Stimulated activated CD4-positive, alpha-beta T cell treated with anti-CD3 and anti-CD28 coated beads, TNF-alpha, amount 100 ng/mL, for 24 hours (primary cell): ENCODE results near the gene EVA1C.
"Not testable (repeated sequence)": the region's sequence is repeated elsewhere in the genome, so short reads cannot be mapped to it uniquely, and the experiment has no call there.

ENCODE experiments used
- DNase-seq, 3 experiments: peaks; one replicate each; pipeline ENCODE4 v3.0.0-alpha.2; 2020; ENCODE audit warnings: low read depth in 3 of 3

EVA1C gene

DNA sequence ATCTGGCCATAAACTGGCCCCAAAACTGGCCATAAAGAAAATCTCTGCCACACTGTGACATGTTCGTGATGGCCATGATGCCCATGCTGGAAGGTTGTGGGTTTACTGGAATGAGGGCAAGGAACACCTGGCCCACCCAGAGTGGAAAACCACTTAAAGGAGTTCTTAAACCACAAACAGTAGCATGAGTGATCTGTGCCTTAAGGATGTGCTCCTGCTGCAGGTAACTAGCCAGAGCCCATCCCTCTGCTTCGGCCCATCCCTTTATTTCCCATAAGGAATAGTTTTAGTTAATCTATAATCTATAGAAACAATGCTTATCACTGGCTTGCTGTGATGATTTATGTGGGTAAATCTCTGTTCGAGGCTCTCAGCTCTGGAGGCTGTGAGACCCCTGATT, 50.1 kb downstream of the EVA1C start:
- not testable (repeated sequence) for DNase-seq

DNA sequence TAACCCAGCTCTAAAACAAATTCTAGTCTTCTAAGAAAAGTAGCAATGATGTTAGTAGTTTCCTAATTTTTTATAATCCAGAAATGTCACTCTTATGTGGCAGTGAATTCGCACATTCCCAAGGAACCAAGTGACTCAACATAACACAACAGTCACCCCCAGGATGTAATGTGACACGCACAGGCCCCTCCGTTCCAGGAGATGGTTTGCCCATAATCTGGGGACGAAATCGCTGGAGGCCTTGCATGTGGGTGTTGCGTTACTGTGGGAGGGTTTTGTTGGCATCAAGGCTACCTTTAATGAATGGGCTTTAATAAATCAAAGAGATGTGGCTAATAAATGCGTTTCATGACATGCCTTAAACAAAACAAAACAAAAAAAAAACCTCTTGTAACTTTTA, 50.9 kb downstream of the EVA1C start:
- no peak for DNase-seq

DNA sequence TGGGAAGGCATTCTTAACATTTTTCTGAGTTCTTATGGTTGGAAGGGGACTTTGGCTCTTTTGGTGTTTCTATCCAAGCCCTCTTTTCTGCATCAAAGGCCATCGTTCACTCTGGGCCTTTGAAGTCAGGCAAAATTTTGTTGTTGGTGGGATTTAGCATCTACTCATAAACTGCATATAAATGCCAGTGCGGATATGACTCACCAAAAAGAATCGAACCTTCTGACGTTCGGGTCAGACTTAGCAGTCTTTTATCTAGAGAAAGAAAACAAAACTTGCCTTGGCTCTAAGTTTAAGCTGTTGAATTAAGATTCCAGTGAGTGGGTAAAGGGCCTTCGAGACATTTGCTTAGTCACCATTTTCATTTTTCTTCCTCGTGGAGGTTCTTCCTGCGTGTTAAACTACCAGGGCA, 51.4 kb downstream of the EVA1C start:
- no peak for DNase-seq

DNA sequence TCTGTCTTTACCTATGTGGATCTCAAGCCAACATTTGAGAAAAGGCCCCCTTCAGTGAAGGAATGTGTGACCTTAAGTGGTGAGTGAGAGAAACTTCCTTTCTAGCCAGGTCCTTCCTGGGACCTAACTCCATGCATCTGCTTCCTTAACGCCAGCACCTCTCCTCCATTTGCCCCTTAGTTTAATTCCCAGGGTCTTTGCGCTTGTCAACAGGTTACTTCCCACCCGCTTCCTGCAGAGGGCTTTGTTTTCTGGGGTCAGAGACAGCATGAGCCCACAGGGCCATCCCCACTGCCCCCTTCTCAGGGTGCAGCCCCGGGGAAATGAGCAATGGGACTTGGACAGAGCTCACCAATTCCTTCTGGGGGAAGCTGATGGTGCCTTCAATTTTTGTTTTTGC, 54.8 kb downstream of the EVA1C start:
- no peak for DNase-seq

DNA sequence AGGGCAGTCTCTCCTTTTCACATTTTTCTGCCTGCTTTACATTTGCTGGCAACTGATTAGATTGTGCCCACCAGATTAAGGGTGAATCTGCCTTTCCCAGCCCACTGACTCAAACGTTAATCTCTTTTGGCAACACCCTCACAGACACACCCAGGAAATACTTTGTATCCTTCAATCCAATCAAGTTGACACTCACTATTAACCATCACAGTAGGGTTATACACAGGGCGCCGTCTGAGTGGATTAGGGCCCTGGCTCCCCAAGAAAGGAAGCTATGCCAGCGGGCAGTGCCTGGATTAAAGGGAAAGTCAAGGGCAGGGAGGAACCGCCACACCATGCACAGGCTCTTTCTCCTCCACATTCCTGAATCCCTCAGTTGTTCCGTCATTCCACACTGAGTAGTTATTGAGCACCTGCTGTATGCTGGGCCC, 56.2 kb downstream of the EVA1C start:
- no peak for DNase-seq

DNA sequence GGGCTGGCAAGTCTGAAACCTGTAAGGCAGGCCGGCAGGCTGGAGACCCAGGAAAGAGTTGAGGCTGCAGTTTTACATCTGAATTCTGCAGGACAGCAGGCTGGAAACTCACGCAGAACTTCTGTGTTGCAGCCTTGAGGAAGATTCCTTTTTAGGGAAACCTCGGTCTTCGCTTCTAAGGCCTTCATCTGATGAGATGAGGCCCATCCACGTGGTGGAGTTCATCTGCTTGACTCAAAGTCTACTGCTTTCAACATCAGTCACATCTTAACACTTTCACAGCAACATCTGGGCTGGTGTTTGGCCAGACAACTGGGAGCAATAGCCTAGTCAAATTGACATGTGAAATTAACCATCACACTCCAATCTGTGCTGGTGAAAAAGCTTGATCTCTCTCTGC, 57.1 kb downstream of the EVA1C start:
- DNase-seq, result no peak

DNA sequence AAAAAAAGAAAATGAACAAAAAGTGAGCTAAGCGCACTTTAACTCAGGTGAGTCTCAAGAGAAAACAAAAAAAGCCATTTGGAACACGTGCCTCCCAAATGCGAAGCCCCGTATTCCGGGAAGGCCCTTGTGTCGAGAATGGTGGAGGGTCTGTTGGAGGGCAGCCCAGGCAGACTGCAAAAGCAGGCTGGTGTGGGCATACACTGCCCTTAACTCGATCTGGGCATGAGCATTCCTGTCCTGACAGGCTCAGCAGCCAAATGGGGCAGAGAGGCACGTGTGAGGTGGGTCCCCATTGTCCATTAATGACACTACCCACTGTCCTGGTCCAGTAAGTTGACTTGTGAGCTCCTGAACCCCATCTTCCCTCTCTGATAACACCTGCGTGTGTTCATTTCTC, 57.7 kb downstream of the EVA1C start:
- DNase-seq, result no peak

DNA sequence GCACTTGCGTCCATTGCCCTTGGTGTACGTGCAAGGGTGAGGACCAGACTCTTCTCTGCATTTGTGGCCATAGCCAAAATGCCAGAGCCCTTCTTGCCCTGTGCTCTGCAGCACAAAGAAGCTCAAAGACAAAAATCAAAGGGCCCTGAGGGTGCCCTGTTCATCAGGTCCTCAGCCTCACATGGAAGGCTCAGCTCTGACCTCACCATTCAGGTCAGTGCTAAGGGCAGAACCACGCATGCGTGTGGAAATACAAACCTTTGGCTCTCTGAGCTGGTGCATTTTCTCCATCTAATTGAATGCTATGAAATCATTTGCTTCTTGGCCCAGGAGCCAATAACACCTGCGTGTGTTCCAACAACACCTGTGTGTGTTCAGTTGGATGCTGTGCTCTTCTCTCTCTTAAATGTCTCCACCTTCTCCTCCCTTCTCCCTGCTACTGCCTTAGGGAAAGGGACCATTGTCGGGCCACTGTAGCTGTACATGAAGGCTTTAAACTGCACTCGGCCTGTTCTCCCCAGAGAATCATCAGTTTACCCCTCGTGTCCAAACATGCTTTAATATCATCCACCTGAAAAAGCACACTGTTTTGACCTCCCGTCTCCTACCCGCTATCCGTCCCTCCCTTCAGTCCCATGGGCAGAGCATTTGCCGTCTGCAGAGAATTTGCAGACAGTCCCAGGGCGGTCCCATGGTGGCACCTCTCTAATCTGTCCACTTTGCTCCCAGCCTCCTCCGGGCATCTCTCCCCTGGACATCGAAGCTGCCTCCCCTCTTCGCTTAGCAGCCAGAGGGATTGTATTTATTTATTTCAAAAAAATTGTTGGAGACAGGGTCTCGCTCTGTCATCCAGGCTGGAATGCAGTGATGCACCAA, 60.6 kb downstream of the EVA1C start:
- no peak for DNase-seq

DNA sequence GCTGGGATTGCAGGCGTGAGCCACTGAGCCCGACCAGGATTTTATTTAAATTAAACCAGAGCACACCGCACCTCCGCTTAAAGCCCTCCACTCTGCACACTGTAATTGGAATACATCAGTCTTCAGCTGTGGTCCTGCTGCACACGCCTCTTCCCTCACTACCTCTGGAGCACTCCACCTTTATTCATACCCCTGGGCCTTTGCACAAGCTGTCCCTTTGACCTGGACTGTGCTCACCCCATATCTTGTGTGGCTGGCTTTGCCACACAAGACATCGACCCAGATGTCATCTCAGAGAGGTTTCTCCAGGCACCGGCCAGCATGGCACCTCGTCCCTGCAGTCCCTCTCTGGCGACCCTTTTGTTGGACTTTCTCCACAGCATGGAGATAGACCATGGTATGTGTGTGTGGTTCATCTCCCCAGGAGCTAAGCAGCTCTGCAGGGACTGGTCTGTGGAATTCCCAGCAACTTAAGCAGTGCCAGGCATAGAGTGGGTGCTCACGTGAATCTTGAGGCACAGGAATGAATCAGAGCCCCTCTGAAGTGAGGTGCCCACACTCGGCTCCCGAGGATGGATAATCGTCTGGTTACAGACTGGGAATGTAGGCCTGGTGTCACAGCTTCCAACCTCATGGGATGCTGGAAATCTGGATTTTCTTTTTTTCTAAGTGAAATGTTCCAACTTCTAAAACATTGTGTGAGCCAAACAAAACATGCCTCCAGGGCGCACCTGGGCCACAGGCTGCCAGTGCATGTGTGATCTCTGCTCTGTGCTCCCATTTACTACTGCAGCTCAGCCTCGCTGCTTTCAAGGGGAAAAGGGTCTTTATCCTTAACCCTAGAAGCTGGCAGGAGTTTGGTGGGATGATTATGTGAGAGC, 61.9 kb downstream of the EVA1C start:
- DNase-seq, result no peak

DNA sequence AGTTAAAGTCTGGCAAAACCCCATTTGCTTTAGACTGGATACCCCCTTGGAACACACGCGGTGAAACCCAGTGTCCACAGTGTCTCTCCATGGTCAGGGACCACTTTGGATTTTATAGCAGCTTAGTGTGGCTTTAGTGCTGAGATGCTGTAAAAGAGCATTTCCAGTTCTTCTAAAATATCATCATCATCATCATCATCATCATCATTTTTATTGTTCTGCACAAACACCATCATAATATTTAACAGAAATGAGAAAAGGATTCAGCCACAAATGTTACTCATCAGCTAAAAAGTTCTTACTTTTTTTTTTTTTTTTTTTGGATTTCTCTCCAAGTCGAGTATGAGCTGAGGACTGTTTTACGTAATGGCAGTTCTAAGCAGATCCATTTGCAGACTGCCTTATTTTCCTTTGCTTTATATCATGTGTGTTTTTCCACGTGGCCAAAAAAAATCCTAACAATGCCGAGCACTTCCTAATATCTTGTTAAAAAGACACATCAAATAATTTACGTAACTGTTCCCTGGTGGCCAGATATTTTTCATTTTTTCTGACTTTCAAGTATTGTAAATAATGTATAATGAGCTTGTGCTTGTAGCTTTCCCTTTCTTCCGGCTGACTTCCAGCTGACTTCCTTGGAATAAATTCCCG, 62.8 kb downstream of the EVA1C start:
- no peak for DNase-seq

DNA sequence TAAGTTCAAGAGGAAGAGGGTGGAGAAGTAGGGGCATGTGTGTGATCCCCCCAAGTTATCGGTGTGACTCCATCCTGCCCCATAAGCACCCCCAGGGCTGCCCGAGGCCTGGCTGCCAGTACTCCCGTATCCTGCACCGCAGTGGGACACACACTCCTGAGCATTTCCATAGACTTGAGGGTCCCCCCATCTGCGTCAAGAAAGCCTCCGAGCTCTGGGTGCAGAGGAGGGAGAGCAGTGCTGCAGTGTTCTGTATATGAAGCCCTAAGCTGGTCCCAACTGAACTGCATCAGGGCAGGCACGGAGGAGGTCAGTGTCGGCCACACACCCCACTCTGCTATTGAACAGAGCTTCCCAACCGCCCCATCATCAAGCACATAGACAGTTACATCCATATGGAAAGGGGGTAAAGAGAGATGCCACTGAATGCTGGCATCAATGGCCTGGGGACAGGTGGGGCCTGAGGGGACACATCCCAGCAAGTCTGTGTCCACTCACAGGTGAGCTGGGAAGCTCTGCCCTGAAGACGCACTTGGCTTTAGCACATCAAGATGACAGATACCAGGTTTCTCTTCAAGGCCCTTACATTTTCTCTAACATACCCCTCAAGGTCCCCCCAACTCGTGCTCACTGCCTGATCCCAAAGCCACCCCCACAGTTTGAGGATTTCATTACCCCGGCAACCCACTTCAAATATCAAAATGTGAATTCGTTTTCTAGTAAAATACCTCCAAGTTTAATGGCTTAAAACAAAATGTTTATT, 64.3 kb downstream of the EVA1C start:
- DNase-seq, result no peak

DNA sequence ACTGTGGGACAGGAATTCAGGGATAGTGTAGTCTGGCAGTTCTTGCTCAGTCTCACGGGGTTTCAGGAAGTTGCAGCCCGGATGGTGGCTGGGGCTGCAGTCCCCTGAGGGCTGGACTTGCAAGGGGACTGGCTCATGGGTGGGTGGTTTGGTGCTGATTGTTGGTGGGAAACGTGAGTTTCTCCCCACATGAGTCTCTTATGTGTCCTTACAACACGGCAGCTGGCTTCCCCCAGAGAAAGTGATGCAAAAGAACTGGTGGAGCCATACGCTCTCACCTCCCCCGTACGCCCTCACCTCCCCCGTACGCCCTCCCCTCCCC, 64.9 kb downstream of the EVA1C start:
- no peak for DNase-seq

DNA sequence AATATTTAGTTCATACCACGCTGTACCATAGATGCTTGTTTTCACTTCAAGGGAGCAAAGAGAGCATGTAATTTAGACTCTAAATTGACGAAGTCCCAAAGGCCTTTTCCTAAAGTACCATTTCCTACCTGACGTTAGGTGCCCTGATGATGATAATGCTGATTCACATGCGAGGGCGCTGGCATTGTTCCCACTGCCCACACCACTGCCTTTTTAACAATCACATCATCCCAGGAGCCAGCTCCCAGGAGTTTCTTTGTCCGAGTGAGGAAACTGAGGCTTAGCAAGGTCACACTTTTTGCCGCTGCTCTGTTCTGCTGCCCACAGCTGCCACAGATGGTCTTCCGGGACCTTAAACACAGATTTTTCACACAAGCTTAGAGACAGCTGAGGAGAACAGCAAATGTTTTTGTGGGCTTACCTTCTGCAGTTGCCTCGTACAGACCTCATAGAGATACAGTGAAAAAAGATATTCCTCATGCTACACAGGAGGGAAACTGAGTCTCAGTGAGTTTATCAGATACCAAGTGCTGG, 69.4 kb downstream of the EVA1C start:
- DNase-seq, result no peak

DNA sequence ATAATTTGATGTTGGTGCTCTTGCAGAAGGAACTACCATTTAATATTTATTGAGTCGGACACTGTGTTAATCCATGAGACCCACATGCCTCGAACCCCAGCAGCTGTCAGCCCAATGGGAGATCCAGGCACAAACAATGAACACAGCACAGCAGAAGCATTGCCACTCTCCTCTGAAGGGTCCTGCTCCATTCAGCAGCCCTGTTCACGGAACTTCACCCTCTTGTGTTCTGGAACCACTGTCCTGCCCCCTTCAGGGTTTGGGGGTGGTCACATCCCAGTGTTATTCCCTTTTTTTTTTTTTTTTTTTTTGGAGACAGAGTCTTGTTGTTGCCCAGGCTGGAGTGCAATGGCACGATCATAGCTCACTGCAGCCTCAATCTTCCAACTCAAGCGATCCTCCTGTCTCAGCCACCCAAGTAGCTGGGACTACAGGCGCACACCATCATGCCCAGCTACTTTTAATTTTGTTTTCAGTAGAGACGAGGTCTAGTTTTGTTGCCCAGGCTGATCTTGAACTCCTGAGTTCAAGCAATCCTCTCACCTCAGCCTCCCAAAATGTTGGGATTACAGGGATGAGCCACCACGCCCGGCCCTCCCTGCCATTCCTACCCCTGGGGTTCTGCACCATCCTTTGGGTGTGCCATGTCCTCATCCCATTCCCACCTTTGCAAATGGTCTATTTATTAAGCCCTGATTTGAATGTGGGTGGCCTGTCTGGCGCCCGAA, 70.2 kb downstream of the EVA1C start:
- no peak for DNase-seq

DNA sequence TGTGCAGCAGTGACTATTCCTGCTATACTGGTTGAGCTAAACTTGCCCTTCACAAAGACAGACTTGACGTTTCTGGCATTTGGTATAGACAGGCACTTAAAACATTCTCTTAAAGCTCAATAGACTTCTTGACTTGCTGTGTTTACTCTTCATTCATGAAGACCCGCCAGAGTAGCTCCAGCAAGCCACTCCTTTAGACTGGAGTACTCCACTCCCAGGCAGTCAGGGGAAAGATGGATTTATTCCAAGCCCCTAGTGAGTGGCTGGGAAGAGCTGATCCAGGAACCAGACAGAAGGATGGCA, 70.7 kb downstream of the EVA1C start:
- no peak for DNase-seq

DNA sequence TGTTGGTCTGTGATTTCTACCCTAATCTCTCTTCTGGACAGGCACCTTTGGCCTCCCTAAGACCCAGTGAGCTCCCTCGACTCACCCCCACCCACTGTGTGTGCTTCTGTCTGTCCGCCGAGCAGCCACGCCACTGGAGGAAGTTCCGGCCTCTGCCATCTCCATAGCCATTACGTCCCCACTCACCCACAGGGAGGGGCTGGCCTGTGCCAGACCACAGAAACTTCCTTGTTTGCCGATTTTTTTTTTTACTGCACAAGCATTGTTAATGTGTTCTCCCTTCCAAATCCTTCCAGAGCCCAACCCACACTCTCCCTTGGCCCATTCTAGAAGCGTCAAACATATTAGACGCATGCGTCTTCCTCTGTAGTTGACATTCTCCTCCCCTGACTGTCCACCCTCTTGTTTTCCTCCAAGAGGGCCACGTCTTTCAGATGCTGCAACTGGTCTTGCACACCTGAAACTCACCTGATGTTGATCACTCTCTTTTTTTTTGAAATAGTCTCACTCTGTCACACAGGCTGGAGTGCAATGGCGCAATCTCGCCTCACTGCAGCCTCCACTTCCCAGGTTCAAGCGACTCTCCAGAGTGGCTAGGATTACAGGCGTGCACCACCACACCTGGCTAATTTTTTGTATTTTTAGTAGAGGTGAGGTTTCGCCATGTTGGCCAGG, 72.3 kb downstream of the EVA1C start:
- DNase-seq, result no peak

DNA sequence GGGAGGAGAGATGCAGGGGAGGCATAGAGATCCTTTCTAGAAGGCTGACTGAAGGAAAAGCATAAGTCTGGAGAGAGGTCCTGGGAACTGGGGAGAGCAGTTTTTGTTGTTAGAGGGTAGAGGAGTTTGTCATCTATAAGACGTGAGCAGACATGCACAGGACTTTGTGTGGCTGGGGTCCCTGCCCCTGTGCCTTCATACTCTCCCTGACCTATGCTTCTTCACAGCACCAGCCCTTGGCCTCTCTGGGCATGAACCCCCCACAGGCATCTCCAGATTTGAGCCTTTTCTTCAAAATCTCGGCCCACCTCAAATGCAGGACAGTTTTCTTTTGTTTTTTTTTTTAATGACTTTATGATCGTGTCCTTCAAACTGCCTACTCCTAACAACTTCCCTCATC, 79.9 kb downstream of the EVA1C start:
- DNase-seq, result no peak

DNA sequence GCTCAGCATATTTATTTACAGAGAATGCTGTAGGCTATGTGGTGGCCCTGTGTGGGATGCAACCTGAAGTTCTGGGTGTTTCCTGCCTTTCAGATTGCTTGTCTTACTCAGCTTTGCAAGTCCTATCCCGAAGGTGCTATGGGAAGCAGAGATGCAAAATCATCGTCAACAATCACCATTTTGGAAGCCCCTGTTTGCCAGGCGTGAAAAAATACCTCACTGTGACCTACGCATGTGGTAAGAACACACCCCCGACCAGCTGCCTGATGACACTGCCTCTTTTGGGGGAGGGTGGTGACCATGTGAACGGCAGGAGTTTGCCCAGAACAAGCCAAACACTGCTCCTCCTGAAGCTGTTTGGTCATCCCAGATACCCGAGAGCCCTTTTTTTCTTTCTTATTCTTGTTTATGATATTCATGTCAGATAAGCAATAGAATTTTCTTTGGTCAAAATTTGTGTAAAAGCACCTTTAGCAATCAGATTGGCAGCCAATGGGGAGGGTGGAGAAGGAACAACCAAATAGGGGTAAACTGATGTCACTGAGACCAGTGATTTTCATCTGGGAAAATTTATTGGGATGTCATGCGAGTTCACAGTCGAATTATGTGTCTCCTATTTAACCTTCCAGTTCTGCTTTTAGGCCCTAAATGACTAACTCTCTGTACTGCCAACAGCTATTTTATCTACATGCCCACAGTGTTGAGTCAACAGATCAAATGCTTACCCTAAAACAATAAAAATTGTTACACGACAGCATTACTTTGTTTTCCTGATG, 82.6 kb downstream of the EVA1C start:
- DNase-seq, result no peak

DNA sequence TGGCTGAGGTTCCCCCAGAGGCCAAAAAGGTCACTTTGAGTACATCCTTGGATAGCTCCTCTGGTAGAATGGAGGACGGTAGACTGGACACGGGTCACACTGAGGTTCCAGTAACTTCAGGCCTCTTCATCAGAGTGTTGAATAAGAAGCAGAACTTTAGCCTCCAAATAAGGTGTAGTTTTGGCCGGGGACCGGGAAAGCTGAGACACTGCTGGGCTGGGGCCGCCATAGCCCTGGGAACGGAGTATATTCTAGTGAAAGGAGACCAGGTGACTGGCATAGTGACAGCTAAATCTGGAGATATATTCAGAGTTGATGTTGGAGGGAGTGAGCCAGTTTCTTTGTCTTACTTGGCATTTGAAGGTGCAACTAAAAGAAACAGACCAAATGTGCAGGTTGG, 84.1 kb downstream of the EVA1C start:
- no peak for DNase-seq
